Measurements from ENCODE around the gene ADCY10. TPM values are rescaled to one million over a fixed set of nuclear protein-coding genes. Genes with fewer than 3 reads are reported as not detected.

Gene ADCY10
- total RNA-seq, 6 experiments from 2014 or later: 0.12 to 0.22 (median 0.17) TPM; not detected in 2

GRCh38 chr1:167790117-167790516, 123.8 kb downstream of the ADCY10 start:
- H3K27me3 Mint-ChIP-seq (ENCODE audit: insufficient read depth): peaks cover 2% of the 10 kb centered on the region; the same call in 1 of the 2 replicates
- DNase-seq: no peak
- H3K27ac Mint-ChIP-seq: peak overlapping the region; percentile 73
- H3K4me1 Mint-ChIP-seq (ENCODE audit: low read depth): peaks cover 52% of the 10 kb centered on the region
- H3K4me3 Mint-ChIP-seq: no peak overlapping the region
- peaks cover 86% of the 10 kb centered on the region for H3K36me3 Mint-ChIP-seq (ENCODE audit: low read depth)
- TF ChIP-seq CTCF (IDR thresholded peaks at IDR 0.05): no peak
- no peaks in the 10 kb centered on the region for H3K9me3 Mint-ChIP-seq

DNA sequence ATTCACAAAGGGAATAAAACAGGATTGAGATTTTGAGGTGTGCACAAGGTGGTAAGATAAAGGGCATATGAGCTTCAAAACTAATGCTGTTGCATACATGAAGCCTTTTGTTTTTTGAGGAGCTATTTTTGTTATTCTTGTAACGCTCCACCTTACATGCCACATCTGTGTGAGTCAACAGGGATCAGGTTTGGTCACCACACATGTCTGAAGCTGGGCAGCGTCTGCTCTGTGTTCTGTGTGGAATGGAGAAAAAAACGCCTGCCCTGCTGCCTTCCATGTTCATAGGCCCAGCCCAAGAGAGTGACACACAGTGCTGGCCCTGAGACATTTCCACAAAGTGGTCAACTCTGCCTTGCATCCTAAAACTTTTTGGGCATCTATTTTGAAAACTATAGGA, 124.4 kb downstream of the ADCY10 start:
- Mint-ChIP-seq H3K4me1 (ENCODE audit: low read depth) (peaks cover 50% of the 10 kb centered on the region), H3K4me3 (no peak overlapping the region), H3K36me3 (ENCODE audit: low read depth) (peaks cover 86% of the 10 kb centered on the region), H3K27ac (peak overlapping the region; percentile 73), H3K27me3 (ENCODE audit: insufficient read depth) (peaks cover 2% of the 10 kb centered on the region; the same call in 1 of the 2 replicates), H3K9me3 (no peaks in the 10 kb centered on the region)
- DNase-seq: no peak
- no peak for TF ChIP-seq CTCF (IDR thresholded peaks at IDR 0.05)

GRCh38 chr1:167786502-167786901, 127.4 kb downstream of the ADCY10 start:
- Mint-ChIP-seq H3K9me3 (no peaks in the 10 kb centered on the region), H3K27me3 (ENCODE audit: insufficient read depth) (peaks cover 2% of the 10 kb centered on the region; the same call in 1 of the 2 replicates), H3K4me3 (no peak overlapping the region), H3K36me3 (ENCODE audit: low read depth) (peaks cover 78% of the 10 kb centered on the region), H3K27ac (no peak overlapping the region), H3K4me1 (ENCODE audit: low read depth) (peaks cover 39% of the 10 kb centered on the region)
- DNase-seq: no peak
- TF ChIP-seq CTCF (IDR thresholded peaks at IDR 0.05): no peak

DNA sequence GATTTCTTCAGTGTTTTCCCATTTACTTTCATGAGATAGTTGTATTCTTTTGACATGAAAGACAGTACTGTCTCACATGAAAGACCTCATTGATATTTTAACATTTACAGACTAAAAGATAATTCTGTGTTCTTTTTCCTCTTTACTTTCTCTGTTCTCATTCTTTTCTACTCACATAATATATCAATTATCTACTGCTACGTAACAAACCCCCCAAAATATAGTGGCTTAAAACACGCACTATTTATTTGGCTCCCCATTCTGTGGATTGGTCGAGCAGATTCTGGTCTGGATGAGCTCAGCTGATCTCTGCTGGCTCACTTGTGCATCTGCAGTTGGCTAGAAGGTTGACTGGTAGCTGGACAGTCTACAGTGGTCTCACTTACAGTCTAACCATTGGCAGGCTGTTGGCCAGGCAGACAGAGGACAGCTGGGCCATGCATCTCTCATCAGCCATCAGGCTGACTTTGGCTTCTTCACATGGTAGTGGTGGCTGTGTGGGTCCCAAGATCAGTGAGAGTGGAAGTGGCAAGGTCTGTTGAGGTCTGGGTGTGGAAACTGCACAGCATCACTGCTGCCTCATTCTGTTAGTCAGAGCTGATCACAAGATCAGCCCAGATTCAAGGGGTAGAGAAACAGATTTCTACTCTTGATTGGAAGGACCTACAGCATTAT, 128.9 kb downstream of the ADCY10 start:
- Mint-ChIP-seq H3K27ac (no peak overlapping the region), H3K4me3 (no peak overlapping the region), H3K4me1 (ENCODE audit: low read depth) (peaks cover 24% of the 10 kb centered on the region), H3K27me3 (ENCODE audit: insufficient read depth) (no peaks in the 10 kb centered on the region; the same call in 1 of the 2 replicates), H3K9me3 (no peaks in the 10 kb centered on the region), H3K36me3 (ENCODE audit: low read depth) (peaks cover 78% of the 10 kb centered on the region)
- DNase-seq: no peak
- TF ChIP-seq CTCF (IDR thresholded peaks at IDR 0.05): no peak

DNA sequence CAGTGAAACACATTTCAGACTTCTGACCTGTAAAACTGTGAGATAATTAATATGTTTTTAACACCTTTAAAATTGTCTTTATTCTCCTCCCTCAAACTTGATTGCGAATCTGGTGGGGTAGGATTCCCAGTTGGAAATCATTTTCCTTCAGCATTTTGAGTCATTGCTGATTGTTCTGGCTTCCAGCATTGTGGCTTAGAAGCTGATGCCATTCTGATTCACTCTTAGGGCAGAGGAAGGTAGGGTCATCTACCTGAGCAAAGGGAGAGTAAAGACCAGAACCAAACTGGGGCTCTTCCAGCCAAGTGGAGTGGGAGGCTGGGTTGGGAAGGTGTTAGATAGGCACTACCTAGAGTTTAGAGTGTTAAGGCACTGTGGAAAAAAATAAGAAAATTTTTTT, 131.0 kb downstream of the ADCY10 start:
- no peak overlapping the region for H3K4me3 Mint-ChIP-seq
- H3K4me1 Mint-ChIP-seq (ENCODE audit: low read depth): peaks cover 11% of the 10 kb centered on the region; the same call in 1 of the 2 replicates
- H3K27me3 Mint-ChIP-seq (ENCODE audit: insufficient read depth): no peaks in the 10 kb centered on the region; the same call in none of the 2 replicates
- no peak overlapping the region for H3K27ac Mint-ChIP-seq
- peaks cover 75% of the 10 kb centered on the region for H3K36me3 Mint-ChIP-seq (ENCODE audit: low read depth)
- no peak for DNase-seq
- TF ChIP-seq CTCF (IDR thresholded peaks at IDR 0.05): no peak
- no peaks in the 10 kb centered on the region for H3K9me3 Mint-ChIP-seq
